ENCODE measurements around the gene DTNA.

DNA sequence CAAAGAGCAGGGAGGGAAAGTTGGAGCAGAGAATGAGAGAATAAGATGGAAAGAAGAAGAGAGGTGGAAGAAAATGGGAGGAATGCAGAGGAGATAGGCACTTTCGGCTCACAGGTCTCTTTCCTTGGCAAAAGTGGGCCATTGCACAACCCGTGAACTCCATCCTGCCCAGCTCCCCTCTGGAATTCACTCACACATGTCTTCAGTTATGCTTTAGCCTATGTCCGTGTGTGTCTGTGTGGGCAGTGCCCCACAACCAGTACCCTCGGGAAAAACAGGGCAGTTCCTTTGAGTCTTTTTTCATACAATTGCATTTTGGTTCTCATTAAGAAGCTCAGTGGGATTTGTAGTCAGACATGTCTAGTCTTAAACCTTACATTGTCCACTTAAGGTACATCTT is 34.5 kb downstream of the DTNA start:
- no peak for TF ChIP-seq EZH2 (IDR thresholded peaks at IDR 0.05; ENCODE audit: low read depth)
- TF ChIP-seq, protein P1, sequence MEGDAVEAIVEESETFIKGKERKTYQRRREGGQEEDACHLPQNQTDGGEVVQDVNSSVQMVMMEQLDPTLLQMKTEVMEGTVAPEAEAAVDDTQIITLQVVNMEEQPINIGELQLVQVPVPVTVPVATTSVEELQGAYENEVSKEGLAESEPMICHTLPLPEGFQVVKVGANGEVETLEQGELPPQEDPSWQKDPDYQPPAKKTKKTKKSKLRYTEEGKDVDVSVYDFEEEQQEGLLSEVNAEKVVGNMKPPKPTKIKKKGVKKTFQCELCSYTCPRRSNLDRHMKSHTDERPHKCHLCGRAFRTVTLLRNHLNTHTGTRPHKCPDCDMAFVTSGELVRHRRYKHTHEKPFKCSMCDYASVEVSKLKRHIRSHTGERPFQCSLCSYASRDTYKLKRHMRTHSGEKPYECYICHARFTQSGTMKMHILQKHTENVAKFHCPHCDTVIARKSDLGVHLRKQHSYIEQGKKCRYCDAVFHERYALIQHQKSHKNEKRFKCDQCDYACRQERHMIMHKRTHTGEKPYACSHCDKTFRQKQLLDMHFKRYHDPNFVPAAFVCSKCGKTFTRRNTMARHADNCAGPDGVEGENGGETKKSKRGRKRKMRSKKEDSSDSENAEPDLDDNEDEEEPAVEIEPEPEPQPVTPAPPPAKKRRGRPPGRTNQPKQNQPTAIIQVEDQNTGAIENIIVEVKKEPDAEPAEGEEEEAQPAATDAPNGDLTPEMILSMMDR (conservative IDR thresholded peaks at IDR 0.05), result no peak
